Stimulated activated naive CD8-positive, alpha-beta T cell treated with anti-CD3 and anti-CD28 coated beads, Interleukin-15, amount 100 ng/mL, for 72 hours (primary cell): ENCODE data around the gene R3HDM4.

Experiments
- ATAC-seq: fragments of 150-1000 bp; cut with Tn5 transposase; 2 replicates; pipeline ENCODE4 v1.10.0; 2021; ENCODE audit warnings: mild to moderate bottlenecking, moderate library complexity
- DNase-seq, 2 donors: peaks; one replicate each; pipeline ENCODE4 v3.0.0; 2021 to 2022
- H3K27ac Mint-ChIP-seq, 2 donors: one replicate each; pipeline ENCODE4 v1.8.0; 2022; ENCODE audit warnings: mild to moderate bottlenecking in 2 of 2, mixed read lengths in 2 of 2, moderate library complexity in 2 of 2
- H3K27me3 Mint-ChIP-seq: one replicate; pipeline ENCODE4 v1.8.0; 2022; ENCODE audit warnings: mixed read lengths
- H3K4me1 Mint-ChIP-seq: one replicate; pipeline ENCODE4 v1.8.0; 2022; ENCODE audit warnings: mild to moderate bottlenecking, mixed read lengths
- H3K4me3 Mint-ChIP-seq, 2 donors: one replicate each; pipeline ENCODE4 v1.8.0; 2022; ENCODE audit warnings: mild to moderate bottlenecking in 2 of 2, mixed read lengths in 2 of 2, moderate library complexity in 1 of 2
- H3K9me3 Mint-ChIP-seq, 2 donors: one replicate each; pipeline ENCODE4 v1.8.0; 2022; ENCODE audit warnings: mixed read lengths in 2 of 2

Gene R3HDM4

GRCh38 chr19:916645-917322 lies 3.8 kb upstream of the R3HDM4 start:
- Mint-ChIP-seq H3K4me3 (peak overlapping the region; percentile 45 to 54), H3K27me3 (peaks cover 20% of the 10 kb centered on the region), H3K27ac (no peak overlapping the region), H3K4me1 (peaks cover 36% of the 10 kb centered on the region), H3K9me3 (no peaks in the 10 kb centered on the region)
- DNase-seq (no peak), ATAC-seq (no peak)

DNA sequence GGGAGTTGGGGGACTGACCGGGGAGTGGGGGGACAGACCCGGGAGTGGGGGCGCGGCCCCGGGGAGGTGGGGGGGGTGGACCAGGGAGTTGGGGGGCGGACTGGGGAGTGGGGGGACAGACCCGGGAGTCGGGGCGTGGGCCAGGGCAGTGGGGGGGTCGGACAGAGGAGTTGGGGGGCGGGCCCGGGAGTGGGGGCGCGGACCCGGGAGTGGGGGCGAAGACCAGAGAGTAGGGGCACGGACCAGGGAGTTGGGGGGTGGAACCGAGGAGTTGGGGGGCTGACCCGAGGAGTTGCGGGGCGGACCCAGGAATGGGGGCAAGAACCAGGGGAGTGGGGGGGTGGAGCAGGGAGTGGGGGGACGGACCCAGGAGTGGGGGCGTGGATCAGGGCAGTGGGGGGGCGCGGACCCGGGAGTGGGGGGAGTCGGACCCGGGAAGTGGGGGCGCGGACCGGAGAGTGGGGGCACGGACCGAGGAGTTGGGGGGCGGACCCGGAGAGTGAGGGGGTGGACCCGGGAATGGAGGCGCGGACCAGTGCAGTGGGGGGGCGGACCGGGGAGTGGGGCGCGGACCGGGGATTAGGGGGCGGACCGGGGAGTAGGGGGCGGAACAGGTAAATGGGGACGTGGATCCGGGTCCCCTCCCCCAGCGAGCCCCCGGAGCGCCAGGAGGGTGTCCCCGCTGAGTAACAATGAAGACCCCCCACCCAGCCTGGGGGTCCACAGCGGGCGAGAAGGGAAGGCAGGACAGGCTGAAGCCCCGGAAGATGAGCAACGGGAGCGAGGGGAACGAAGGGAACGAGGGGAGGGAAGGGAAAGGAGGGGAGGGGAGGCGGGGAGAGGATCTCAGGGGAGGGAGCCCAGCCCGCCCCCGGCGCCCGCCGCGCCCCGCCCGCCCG lies 589 bp downstream of the R3HDM4 start:
- ATAC-seq (no peak), DNase-seq (no peak)
- H3K27ac Mint-ChIP-seq = peak overlapping the region; percentile 46 to 95
- peak overlapping the region; percentile 86 to 95 for H3K4me3 Mint-ChIP-seq
- peaks cover 40% of the 10 kb centered on the region for H3K4me1 Mint-ChIP-seq
- no peaks in the 10 kb centered on the region for H3K9me3 Mint-ChIP-seq
- H3K27me3 Mint-ChIP-seq = no peaks in the 10 kb centered on the region

GRCh38 chr19:911197-912033 lies 1.6 kb downstream of the R3HDM4 start:
- no peak for ATAC-seq
- Mint-ChIP-seq H3K4me3 (peak overlapping the region; percentile 65 to 69), H3K27me3 (no peaks in the 10 kb centered on the region)

GRCh38 chr19:907183-907853 lies 5.7 kb downstream of the R3HDM4 start:
- DNase-seq = peak; percentile 47 to 64
- Mint-ChIP-seq H3K4me3 (peak overlapping the region; percentile 39 to 80), H3K9me3 (no peaks in the 10 kb centered on the region), H3K4me1 (peaks cover 72% of the 10 kb centered on the region), H3K27me3 (no peaks in the 10 kb centered on the region), H3K27ac (peak overlapping the region in 1 of 2 donors; percentile 63)
- peak; percentile 65 for ATAC-seq

More at GRCh38 chr19:911197-912033, 1.6 kb downstream of the R3HDM4 start:
- Mint-ChIP-seq H3K27ac (peak overlapping the region in 1 of 2 donors; percentile 90), H3K9me3 (no peaks in the 10 kb centered on the region), H3K4me1 (peaks cover 44% of the 10 kb centered on the region)
- DNase-seq = no peak

DNA sequence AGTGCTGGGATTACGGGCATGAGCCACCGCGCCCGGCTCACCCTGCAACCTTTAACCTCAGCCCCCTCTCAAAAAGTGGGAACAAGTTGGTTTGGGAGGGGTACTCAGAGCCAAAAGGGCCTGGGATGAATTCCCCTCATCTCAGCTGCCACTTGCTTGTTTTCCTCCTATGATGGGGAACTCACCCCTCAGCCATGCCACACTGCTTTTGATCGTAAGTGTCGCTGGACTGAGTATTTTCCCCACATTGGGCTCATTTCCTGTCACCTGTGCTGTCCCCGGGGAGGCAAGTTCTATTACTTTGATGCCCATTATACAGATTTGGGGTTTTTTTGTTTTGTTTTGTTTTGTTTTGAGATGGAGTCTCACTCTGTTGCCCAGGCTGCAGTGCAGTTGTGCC lies 6.5 kb downstream of the R3HDM4 start:
- ATAC-seq (no peak), DNase-seq (no peak)
- Mint-ChIP-seq H3K9me3 (no peaks in the 10 kb centered on the region), H3K4me1 (peaks cover 79% of the 10 kb centered on the region), H3K27me3 (no peaks in the 10 kb centered on the region), H3K27ac (peak overlapping the region; percentile 12 to 40), H3K4me3 (peak overlapping the region; percentile 42 to 80)

DNA sequence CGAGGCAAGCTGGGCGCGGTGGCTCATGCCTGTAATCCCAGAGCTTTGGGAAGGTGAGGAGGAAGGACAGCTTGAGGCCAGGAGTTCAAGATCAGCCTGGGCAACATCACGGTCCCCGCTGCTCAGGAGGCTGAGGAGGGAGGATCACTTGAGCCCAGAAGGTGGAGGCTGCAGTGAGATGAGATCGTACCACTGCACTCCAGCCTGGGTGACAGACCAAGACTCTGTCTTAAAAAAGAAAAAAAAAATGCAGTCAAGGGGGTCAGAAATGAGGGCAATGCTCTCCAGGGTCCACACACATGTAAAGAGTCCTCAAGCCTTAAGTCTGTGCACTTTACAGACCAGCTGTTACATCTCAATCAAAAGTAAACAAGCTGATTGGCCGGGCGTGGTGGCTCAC lies 8.5 kb downstream of the R3HDM4 start:
- no peaks in the 10 kb centered on the region for H3K27me3 Mint-ChIP-seq
- H3K4me1 Mint-ChIP-seq = peaks cover 74% of the 10 kb centered on the region
- ATAC-seq (no peak), DNase-seq (no peak)
- H3K4me3 Mint-ChIP-seq = no peak overlapping the region
- no peaks in the 10 kb centered on the region for H3K9me3 Mint-ChIP-seq
- H3K27ac Mint-ChIP-seq = peak overlapping the region in 1 of 2 donors; percentile 77

- Mint-ChIP-seq H3K27ac (no peak overlapping the region), H3K9me3 (no peaks in the 10 kb centered on the region), H3K4me1 (peaks cover 62% of the 10 kb centered on the region), H3K27me3 (no peaks in the 10 kb centered on the region), H3K4me3 (no peak overlapping the region)
- DNase-seq (no peak), ATAC-seq (no peak)
Observed at GRCh38 chr19:903266-903797, 9.7 kb downstream of the R3HDM4 start.

DNA sequence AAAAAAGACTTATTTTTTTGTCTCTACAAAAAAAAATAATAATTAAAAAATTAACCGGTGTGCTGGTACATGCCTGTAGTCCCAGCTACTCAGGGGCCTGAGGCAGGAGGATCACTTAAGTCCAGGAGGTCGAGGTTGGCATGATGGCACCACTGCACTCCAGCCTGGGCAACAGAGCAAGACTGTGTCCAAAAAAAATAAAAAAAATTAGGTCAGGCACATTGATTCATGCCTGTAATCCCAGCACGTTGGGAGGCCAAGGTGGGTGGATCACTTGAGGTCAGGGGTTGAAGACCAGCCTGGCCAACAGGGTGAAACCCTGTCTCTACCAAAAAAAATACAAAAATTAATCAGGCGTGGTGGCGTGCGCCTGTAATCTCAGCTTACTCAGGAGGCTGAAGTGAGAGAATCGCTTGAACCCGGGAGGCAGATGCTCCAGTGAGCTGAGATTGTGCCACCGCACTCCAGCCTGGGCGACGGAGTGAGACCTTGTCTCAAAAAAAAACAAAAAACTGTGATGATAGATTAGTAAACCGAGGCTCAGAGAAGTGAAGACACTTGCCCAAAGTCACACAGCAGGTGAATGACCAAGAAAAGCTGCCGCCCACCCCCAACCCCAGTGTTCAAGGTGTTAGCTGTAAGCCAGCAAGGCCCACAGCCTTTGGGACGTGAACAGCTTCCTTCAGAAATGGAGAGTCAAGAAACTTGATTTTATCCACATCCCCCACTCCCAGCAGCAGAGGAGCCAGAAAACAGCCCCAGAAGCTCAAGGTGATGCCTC lies 10.4 kb downstream of the R3HDM4 start:
- H3K27me3 Mint-ChIP-seq = no peaks in the 10 kb centered on the region
- DNase-seq = no peak
- ATAC-seq = no peak
- H3K4me3 Mint-ChIP-seq = no peak overlapping the region
- H3K27ac Mint-ChIP-seq = peak overlapping the region in 1 of 2 donors; percentile 52
- peaks cover 55% of the 10 kb centered on the region for H3K4me1 Mint-ChIP-seq
- H3K9me3 Mint-ChIP-seq = no peaks in the 10 kb centered on the region

DNA sequence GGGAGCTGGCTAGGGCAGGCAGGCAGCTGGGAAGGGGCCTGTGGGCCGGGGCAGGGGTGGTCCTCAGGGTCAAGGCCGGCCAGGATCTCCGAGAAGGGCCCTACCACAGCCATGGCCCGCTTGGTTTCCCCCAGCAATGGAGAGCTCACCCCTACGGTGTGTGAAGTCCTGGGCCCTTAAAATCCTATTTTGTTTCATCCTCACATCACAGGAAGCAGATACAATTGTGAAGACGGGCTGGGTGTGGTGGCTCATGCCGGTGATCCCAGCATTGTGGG lies 11.0 kb downstream of the R3HDM4 start:
- Mint-ChIP-seq H3K4me1 (peaks cover 49% of the 10 kb centered on the region), H3K27ac (no peak overlapping the region), H3K27me3 (no peaks in the 10 kb centered on the region), H3K4me3 (no peak overlapping the region), H3K9me3 (no peaks in the 10 kb centered on the region)
- no peak for ATAC-seq
- no peak for DNase-seq

- H3K4me3 Mint-ChIP-seq = no peak overlapping the region
- H3K4me1 Mint-ChIP-seq = peaks cover 43% of the 10 kb centered on the region
- H3K9me3 Mint-ChIP-seq = no peaks in the 10 kb centered on the region
- H3K27ac Mint-ChIP-seq = peak overlapping the region in 1 of 2 donors; percentile 19
- DNase-seq (no peak), ATAC-seq (no peak)
- no peaks in the 10 kb centered on the region for H3K27me3 Mint-ChIP-seq
Observed at GRCh38 chr19:901216-902092, 11.6 kb downstream of the R3HDM4 start.

DNA sequence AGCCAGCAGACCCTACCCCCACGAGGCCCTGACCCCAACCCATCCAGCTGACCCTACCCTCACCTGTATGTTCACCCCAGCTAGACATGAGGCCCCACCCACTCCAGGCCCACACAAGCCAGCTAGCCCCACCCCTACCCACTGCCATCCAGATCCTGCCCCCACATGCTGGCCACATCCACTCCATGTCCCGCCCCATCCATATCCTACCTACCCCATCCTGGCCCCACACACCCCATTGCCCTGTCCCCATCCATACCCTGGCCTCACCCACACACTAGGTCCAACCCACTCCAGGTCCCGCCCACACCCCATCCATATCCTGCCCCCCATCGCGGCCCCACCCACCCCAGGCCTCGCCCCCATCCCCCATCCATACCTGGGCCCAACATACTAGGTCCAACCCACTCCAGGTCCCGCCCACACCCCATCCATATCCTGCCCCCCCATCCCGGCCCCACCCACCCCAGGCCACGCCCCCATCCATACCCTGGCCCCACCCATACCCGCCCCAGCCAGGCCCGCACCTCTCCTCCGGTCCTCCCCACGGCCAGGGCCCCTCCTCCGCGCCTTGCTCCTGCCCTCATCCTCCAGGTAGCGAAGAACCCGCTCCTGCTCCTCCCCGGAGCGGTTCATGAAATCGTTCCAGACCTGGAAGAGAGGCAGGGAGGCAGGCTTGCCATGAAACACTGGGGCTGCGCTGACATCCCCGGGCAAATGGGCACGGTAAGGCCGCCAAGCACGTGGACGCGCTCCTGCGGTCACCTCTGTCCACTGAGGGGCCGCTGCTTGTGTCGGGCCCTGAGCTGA lies 12.5 kb downstream of the R3HDM4 start:
- Mint-ChIP-seq H3K9me3 (no peaks in the 10 kb centered on the region), H3K27me3 (no peaks in the 10 kb centered on the region), H3K27ac (peak overlapping the region in 1 of 2 donors; percentile 50), H3K4me1 (peaks cover 34% of the 10 kb centered on the region), H3K4me3 (no peak overlapping the region)
- DNase-seq = no peak
- peak; percentile 64 for ATAC-seq

DNA sequence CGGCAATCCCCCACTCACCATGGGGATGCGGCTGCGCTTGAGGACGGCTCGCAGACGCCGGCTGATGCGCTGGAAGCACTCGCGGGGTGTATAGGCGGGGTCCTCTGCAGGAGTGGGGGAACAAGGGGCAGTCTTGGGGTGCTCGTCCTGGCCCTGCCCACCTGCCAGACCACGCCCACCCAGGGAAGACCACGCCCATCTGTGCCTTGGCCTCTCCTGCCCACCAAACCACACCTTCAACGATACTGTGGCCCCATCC lies 13.0 kb downstream of the R3HDM4 start:
- no peak for DNase-seq
- Mint-ChIP-seq H3K27me3 (no peaks in the 10 kb centered on the region), H3K27ac (no peak overlapping the region), H3K9me3 (no peaks in the 10 kb centered on the region), H3K4me1 (peaks cover 33% of the 10 kb centered on the region), H3K4me3 (no peak overlapping the region)
- ATAC-seq = no peak

DNA sequence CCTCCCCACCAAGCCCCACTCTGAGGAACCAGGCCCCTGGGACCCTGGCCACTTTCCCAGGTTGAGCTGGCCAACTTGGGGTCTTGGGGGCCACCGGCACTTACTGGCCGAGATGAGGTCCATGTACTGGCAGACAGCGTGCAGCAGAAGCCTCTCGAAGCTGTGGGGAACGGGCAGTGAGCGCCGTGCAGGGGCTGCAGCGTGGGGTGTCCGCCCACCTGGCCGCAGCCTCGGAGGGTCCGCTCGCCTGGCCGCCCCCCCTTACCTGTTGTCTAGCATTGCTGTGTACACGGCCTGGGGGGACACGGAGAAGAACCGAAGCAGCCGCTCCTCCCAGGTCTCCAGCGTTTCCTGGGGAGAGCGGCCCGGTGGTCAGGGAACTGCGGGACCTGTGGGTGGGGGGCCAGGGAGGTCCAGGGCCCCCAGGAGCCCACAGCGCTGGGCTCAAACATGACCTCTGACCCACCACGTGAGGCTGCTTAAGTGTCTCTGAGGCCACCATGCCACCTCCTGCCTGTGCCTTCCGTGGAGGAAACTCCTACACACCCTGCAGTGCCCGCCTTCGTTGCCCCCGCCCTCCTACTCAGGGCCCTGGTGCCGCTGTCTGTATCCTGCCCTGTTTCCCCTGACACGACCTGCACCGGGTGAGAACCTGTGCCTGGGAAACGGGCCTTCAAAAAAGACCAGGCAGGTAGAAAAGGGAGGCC lies 13.5 kb downstream of the R3HDM4 start:
- Mint-ChIP-seq H3K27me3 (no peaks in the 10 kb centered on the region), H3K4me1 (peaks cover 29% of the 10 kb centered on the region), H3K27ac (no peak overlapping the region), H3K9me3 (no peaks in the 10 kb centered on the region), H3K4me3 (no peak overlapping the region)
- no peak for ATAC-seq
- no peak for DNase-seq
